Raji (cell line): Measurements from ENCODE around the gene CMC2.

Experiments
- POLR2A ChIP-seq: IDR thresholded peaks from 2 replicates; pipeline ENCODE4 v1.6.1; 2011; ENCODE audit warnings: low read depth, low read length, control low read depth; ENCODE audit not compliant: insufficient read depth

CMC2 gene

GRCh38 chr16:80990978-80991377, 15.7 kb downstream of the CMC2 start:
- no peak for TF ChIP-seq POLR2A

GRCh38 chr16:80990577-80990976, 16.1 kb downstream of the CMC2 start:
- no peak for TF ChIP-seq POLR2A

- TF ChIP-seq POLR2A = no peak
These were observed 16.9 kb downstream of the CMC2 start for GRCh38 chr16:80989801-80990200.

DNA sequence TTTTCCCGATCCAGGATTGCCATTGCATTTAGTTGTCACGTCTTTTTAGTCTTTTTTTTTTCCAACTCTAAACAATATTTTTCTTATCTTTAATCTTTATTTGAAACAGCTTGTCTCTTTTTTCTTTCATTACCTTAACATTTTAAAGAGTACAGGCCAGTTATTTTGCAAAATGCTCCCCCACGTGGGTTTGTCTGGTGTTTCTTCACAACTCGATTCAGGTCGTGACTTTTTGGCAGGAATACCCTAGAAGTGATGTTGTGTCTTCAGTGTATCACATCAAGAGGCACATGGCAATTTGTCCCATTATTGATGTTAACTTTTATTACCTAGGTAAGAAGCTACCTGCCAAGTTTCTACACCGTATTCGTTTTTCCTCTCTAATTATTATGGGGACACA, 17.9 kb downstream of the CMC2 start:
- no peak for TF ChIP-seq POLR2A

GRCh38 chr16:80986557-80986956, 20.1 kb downstream of the CMC2 start:
- TF ChIP-seq POLR2A = no peak

GRCh38 chr16:80985611-80986010, 21.1 kb downstream of the CMC2 start:
- TF ChIP-seq POLR2A = no peak

GRCh38 chr16:80984124-80984892, 22.4 kb downstream of the CMC2 start:
- TF ChIP-seq POLR2A = no peak

DNA sequence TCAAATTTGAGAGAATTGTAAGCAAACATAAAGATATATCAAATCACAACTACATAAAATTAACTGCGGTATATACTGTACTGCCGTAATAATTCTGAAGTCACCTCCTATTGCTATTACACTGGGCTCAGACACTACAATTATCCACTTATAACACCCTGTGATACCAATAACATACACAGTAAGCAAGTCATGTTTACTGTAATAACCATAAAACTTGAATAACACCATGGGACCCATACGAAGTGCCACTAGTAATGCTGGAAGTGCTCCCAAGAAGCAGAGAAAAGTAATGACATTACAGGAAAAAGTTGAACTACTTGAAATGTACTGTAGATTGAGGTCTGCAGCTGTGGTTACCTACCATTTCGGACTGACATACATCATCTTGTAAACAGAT, 24.0 kb downstream of the CMC2 start:
- no peak for TF ChIP-seq POLR2A

- TF ChIP-seq POLR2A = no peak
These were observed 25.6 kb downstream of the CMC2 start for GRCh38 chr16:80981103-80981502.

- no peak for TF ChIP-seq POLR2A
These were observed 29.7 kb downstream of the CMC2 start for GRCh38 chr16:80976946-80977345.

GRCh38 chr16:80974649-80975376, 31.9 kb downstream of the CMC2 start:
- TF ChIP-seq POLR2A = no peak

GRCh38 chr16:80973991-80974390, 32.7 kb downstream of the CMC2 start:
- TF ChIP-seq POLR2A = no peak

- TF ChIP-seq POLR2A = no peak
These were observed 34.1 kb downstream of the CMC2 start for GRCh38 chr16:80972611-80973010.

- TF ChIP-seq POLR2A = no peak
These were observed 34.9 kb downstream of the CMC2 start for GRCh38 chr16:80971819-80972218.

DNA sequence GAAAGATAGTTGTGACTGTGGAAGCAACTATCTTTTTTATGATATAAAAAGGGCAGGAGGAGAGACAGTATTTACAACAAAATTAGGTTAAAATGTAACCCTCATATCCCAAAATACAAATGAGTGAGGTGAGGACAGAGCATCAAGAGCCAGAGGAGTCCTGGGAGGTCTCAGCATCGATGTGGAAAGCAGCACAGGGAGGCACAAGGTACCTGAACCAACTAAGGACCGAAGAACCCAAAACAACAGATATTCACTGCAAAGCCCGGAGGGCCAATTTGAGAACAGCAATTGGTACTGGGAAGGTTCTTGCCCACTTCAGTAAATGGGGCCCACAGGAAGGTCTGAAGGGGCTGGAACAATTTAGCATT, 37.6 kb downstream of the CMC2 start:
- TF ChIP-seq POLR2A = no peak

- no peak for TF ChIP-seq POLR2A
These were observed 38.1 kb downstream of the CMC2 start for GRCh38 chr16:80968386-80969113.
